Glutamatergic neuron (in vitro differentiated cells): ENCODE measurements around the gene DPP8. TPM values are rescaled to one million over a fixed set of nuclear protein-coding genes. Genes with fewer than 3 reads are reported as not detected.
"Not testable (repeated sequence)": the region's sequence is repeated elsewhere in the genome, so short reads cannot be mapped to it uniquely, and the experiment has no call there.

Source experiments
- DNase-seq: peaks from one replicate; pipeline ENCODE4 v3.0.0; 2022
- H3K27ac Mint-ChIP-seq: one replicate; pipeline ENCODE4 v1.8.0; 2020; ENCODE audit warnings: mild to moderate bottlenecking, mixed read lengths, inconsistent platforms; ENCODE audit not compliant: unreplicated experiment
- H3K27me3 Mint-ChIP-seq: one replicate; pipeline ENCODE4 v1.8.0; 2020; ENCODE audit warnings: mild to moderate bottlenecking, moderate library complexity, mixed read lengths, inconsistent platforms; ENCODE audit not compliant: unreplicated experiment
- H3K36me3 Mint-ChIP-seq: one replicate; pipeline ENCODE4 v1.8.0; 2020; ENCODE audit warnings: mild to moderate bottlenecking, mixed read lengths, inconsistent platforms; ENCODE audit not compliant: unreplicated experiment
- H3K4me1 Mint-ChIP-seq: one replicate; pipeline ENCODE4 v1.8.0; 2020; ENCODE audit warnings: mild to moderate bottlenecking, low read depth, mixed read lengths, inconsistent platforms; ENCODE audit not compliant: unreplicated experiment
- H3K4me3 Mint-ChIP-seq: one replicate; pipeline ENCODE4 v1.8.0; 2020; ENCODE audit warnings: mild to moderate bottlenecking, mixed read lengths, inconsistent platforms; ENCODE audit not compliant: unreplicated experiment
- H3K9me3 Mint-ChIP-seq: one replicate; pipeline ENCODE4 v1.8.0; 2020; ENCODE audit warnings: mild to moderate bottlenecking, moderate library complexity, mixed read lengths, inconsistent platforms; ENCODE audit not compliant: unreplicated experiment
- total RNA-seq: library from RNA; stranded (reverse); fragmentation: NEBNext Ultra II Directional; extraction: Animal tissue kit (Norgen Biotek cat#: 25700); gene quantifications from one replicate; pipeline ENCODE4 v1.2.1, GENCODE V29; 2021; ENCODE audit not compliant: unreplicated experiment
- TF ChIP-seq, protein P1 (sequence below): fragments of 200-600 bp; sonication (generic); IDR thresholded peaks from one replicate; pipeline ENCODE4 v1.5.0; 2021; ENCODE audit not compliant: partially characterized antibody, unreplicated experiment

The DPP8 gene
- total RNA-seq, 1 donor from 2014 or later: 33.4 TPM

DNA sequence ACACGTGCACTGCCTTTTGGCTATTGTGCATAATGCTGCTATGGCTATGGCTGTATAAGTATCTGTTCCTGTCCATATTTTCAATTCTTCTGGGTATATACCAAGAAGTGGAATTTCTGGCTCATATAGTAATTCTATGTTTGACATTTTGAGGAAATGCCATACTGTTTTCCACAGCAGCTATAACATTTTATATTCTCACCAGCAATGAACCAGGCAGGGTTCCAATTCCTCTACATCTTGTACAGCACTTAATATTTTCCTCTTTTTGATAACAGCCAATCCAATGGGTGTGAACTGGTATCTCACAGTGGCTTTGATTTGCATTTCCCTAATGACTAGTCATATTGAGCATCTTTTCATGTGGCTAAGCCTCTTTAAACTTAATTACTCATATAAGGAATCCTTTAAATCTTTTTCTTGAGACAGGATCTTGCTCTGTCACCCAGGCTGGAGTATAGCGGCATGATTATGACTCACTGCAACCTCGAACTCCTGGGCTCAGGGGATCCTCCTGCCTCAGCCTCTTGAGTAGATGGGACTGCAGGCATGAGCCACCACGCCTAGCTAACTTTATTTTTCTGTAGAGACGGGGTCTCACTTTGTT, 56.6 kb downstream of the DPP8 start:
- Mint-ChIP-seq H3K4me1 (no peaks in the 10 kb centered on the region), H3K36me3 (peaks cover 4% of the 10 kb centered on the region)

DNA sequence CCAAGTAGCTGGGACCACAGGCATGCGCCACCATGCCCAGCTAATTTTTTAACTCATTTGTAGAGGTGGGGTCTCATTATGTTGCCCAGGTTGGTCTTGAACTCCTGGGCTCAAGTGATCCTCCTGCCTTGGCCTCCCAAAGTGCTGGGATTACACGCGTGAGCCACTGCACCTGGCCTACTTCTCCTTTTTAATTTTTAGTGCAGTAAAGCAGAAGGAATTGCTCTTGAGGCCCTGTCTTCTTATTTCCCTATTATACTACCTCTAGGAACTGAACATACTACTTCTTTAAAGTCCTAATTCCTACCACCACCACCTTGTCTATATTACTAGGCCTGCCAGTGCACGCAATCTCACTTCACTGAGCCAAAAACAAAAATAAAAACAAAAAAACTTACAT, 62.2 kb downstream of the DPP8 start:
- not testable (repeated sequence) for H3K27me3 Mint-ChIP-seq, H3K27ac Mint-ChIP-seq, H3K36me3 Mint-ChIP-seq, H3K4me3 Mint-ChIP-seq, H3K4me1 Mint-ChIP-seq, DNase-seq, H3K9me3 Mint-ChIP-seq

More for the DNA sequence above, 56.6 kb downstream of the DPP8 start:
- Mint-ChIP-seq H3K4me3 (no peak overlapping the region), H3K9me3 (peaks cover 1% of the 10 kb centered on the region), H3K27ac (no peak overlapping the region), H3K27me3 (peaks cover 1% of the 10 kb centered on the region)
- TF ChIP-seq, protein P1, sequence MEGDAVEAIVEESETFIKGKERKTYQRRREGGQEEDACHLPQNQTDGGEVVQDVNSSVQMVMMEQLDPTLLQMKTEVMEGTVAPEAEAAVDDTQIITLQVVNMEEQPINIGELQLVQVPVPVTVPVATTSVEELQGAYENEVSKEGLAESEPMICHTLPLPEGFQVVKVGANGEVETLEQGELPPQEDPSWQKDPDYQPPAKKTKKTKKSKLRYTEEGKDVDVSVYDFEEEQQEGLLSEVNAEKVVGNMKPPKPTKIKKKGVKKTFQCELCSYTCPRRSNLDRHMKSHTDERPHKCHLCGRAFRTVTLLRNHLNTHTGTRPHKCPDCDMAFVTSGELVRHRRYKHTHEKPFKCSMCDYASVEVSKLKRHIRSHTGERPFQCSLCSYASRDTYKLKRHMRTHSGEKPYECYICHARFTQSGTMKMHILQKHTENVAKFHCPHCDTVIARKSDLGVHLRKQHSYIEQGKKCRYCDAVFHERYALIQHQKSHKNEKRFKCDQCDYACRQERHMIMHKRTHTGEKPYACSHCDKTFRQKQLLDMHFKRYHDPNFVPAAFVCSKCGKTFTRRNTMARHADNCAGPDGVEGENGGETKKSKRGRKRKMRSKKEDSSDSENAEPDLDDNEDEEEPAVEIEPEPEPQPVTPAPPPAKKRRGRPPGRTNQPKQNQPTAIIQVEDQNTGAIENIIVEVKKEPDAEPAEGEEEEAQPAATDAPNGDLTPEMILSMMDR: no peak
- DNase-seq: no peak

DNA sequence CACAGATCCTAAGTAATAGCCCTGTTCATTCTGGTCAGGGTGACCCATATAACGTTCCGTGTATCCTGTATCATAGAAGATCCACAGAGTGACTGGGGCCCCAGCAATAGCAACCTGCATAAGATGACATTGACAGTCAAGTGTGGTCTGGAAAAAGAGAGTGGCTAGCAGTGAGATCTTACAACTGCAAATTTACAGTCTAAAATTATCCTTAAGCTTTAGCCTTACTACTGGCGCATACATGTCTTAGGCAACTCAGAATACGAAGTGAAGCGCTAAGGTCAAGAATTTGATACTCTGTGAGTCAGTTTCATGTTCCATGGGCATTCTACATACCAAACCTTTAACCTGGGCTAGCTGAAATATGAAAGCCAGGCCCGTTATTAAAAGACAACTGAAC, 65.5 kb downstream of the DPP8 start:
- no peaks in the 10 kb centered on the region for H3K4me1 Mint-ChIP-seq
- H3K9me3 Mint-ChIP-seq: peaks cover 2% of the 10 kb centered on the region
- H3K27me3 Mint-ChIP-seq: no peaks in the 10 kb centered on the region
- TF ChIP-seq, protein P1: no peak
- DNase-seq: no peak
- no peaks in the 10 kb centered on the region for H3K36me3 Mint-ChIP-seq
- H3K27ac Mint-ChIP-seq: no peak overlapping the region
- no peak overlapping the region for H3K4me3 Mint-ChIP-seq

DNA sequence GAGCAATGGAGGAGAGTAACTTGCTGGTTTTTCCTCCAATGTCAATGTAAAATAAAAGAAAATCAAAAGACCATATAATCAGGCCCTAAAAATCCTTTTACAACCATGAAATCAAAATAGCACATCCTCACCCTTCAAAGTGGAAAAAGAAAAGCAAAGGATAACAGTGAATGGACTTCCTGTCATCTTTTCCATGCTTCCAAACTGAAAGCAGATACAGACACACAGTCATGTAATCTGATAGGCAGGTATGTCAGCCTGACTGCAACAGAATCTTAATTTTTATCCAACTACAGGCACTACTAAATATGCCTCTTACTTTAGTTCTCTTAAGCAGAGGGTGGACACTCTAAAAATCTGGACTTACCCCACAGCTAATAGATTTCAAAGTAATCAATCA, 66.9 kb downstream of the DPP8 start:
- no peak overlapping the region for H3K27ac Mint-ChIP-seq
- TF ChIP-seq, protein P1: no peak
- no peaks in the 10 kb centered on the region for H3K27me3 Mint-ChIP-seq
- DNase-seq: no peak
- no peak overlapping the region for H3K4me3 Mint-ChIP-seq
- no peaks in the 10 kb centered on the region for H3K4me1 Mint-ChIP-seq
- H3K36me3 Mint-ChIP-seq: no peaks in the 10 kb centered on the region
- peaks cover 2% of the 10 kb centered on the region for H3K9me3 Mint-ChIP-seq

DNA sequence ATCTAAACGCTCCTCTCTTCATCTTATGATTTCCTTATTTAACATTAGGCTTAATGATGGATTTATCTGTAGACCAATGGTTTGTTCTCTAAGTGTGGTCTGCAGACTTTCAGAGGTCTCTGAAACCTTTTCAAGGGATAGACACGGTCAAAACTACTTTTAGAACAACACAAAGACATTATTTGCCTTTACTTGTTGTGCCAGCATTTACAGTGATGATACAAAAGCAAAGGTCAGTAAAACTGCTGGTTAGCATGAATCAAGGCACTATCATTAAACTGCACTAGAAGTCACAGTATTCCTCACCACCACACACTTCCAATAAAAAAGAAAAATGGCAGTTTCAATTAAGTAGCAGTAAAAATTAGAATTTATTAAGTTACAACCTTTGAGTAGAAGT, 70.3 kb downstream of the DPP8 start:
- Mint-ChIP-seq H3K4me1 (peaks cover 2% of the 10 kb centered on the region), H3K27me3 (no peaks in the 10 kb centered on the region), H3K4me3 (no peak overlapping the region), H3K36me3 (no peaks in the 10 kb centered on the region), H3K27ac (no peak overlapping the region), H3K9me3 (peaks cover 3% of the 10 kb centered on the region)
- no peak for DNase-seq
- TF ChIP-seq, protein P1: no peak
